Measurements from ENCODE around the gene FUT1. TPM values are rescaled to one million over a fixed set of nuclear protein-coding genes. Genes with fewer than 3 reads are reported as not detected.

Gene FUT1
- total and polyA plus RNA-seq, 9 of the 15 experiments (the other 6 are each of a cell fraction or from before 2014, with no cell fraction given): 2.3 to 18.5 (median 8.8) TPM

DNA sequence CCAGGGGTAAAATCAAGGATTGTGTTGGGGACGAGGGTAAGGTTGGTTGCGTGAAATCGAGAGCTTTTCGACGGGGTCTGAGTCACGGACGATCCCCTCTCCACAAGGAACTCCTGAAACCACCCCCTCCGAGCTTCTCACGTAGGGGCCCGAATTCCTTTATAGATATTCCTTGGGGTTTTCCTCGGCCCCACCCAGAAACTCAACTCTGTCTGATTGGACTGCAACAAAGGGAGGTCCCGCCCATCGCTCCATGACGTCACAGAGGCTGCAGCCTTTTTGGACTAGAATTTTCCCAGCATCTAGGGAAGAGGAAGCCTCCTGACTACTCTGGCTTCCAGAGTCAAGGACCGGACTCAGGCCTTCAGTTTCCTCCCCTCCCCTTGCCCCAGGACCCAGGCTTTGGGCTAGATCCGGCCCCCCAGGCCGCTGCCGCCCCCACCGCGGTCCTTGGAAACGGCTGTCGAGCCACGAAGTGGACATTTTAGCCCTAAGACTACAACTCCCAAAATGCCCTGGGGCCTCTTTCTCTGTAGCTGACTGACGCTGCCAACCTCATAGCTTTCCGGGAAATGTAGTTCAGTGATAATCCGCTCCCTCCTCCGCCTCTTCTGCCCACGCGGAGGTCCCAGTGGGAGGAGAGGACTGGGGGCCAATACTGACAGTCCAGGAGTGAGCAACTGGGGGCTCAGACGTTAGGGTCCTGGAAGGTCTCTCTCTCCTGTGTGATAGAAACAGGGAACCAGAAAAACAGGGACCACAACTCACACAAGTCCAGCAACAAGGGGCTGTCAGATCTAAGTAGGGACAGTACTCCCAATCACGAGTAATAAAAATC lies 5.5 kb downstream of the FUT1 start, which contains the start of gene IZUMO1 (continued):
- no peak for TF ChIP-seq E2F3 (CRISPR knock-in tag; IDR thresholded peaks at IDR 0.05)
- no peak for TF ChIP-seq UBTF (IDR thresholded peaks at IDR 0.05; ENCODE audit: borderline replicate concordance in 1 of 2, low read depth in 2 of 2, low read length in 2 of 2)
- no peak for TF ChIP-seq ARID1B (IDR thresholded peaks at IDR 0.05)
- TF ChIP-seq SMARCC2 (IDR thresholded peaks at IDR 0.05; ENCODE audit: low read depth): no peak
- no peak for TF ChIP-seq SETDB1 (IDR thresholded peaks at IDR 0.05; ENCODE audit: low read length)
- TF ChIP-seq NRF1 (conservative IDR thresholded peaks at IDR 0.05 in 1 of 2, IDR thresholded peaks at IDR 0.05 in 1 of 2): peak; percentile 22 to 43; a peak in 3 of 4 replicates
- no peak for TF ChIP-seq KLF13 (tag; IDR thresholded peaks at IDR 0.05; ENCODE audit: borderline replicate concordance, low read depth)
- 0 out of 2 replicates have a peak, but pooled peaks have one; percentile 25 for TF ChIP-seq ETV1 (tag; conservative IDR thresholded peaks at IDR 0.05; ENCODE audit: low read depth)
- TF ChIP-seq KLF16 (IDR thresholded peaks at IDR 0.05): no peak
- TF ChIP-seq GABPA (tag; conservative IDR thresholded peaks at IDR 0.05; ENCODE audit: low read depth): peak; percentile 51; the same call in 1 of the 2 replicates
- TF ChIP-seq ZKSCAN1 (IDR thresholded peaks at IDR 0.05; ENCODE audit: low read depth, low read length): no peak
- no peak for TF ChIP-seq NCOA4 (IDR thresholded peaks at IDR 0.05; ENCODE audit: partially characterized antibody)
- TF ChIP-seq THAP12 (CRISPR knock-in tag; IDR thresholded peaks at IDR 0.05): no peak
- no peak for TF ChIP-seq C11orf30 (IDR thresholded peaks at IDR 0.05; ENCODE audit: low read depth)
- TF ChIP-seq MCM2 (IDR thresholded peaks at IDR 0.05; ENCODE audit: low read depth): no peak
- no peak for TF ChIP-seq PTRF (tag; IDR thresholded peaks at IDR 0.05)
- no peak for TF ChIP-seq E2F4 (CRISPR knock-in tag; IDR thresholded peaks at IDR 0.05; ENCODE audit: low read depth)
- no peak for TF ChIP-seq FOXO4 (CRISPR knock-in tag; IDR thresholded peaks at IDR 0.05)
- TF ChIP-seq DEAF1 (CRISPR knock-in tag; IDR thresholded peaks at IDR 0.05): no peak

Measured in K562 (cell line).